Kidney epithelial cell (primary cell): ENCODE measurements around the gene SPDL1. TPM values are rescaled to one million over a fixed set of nuclear protein-coding genes. Genes with fewer than 3 reads are reported as not detected.

Source experiments
- DNase-seq: peaks from one replicate; pipeline ENCODE4 v3.0.0-alpha.2; 2010; ENCODE audit warnings: low read depth
- H3K27me3 ChIP-seq: 2 replicates; pipeline ENCODE4 v1.6.0; 2011; ENCODE audit warnings: low read length; ENCODE audit not compliant: control insufficient read depth, insufficient read depth
- H3K36me3 ChIP-seq: 2 replicates; pipeline ENCODE4 v1.5.1; 2011; ENCODE audit warnings: low read length; ENCODE audit not compliant: control insufficient read depth, insufficient read depth
- H3K4me3 ChIP-seq: 2 replicates; pipeline ENCODE4 v1.5.1; 2011; ENCODE audit warnings: low read depth, mild to moderate bottlenecking, control low read depth, low read length
- CTCF ChIP-seq: IDR thresholded peaks from 2 replicates; pipeline ENCODE4 v1.5.1; 2011; ENCODE audit warnings: mild to moderate bottlenecking, moderate library complexity, low read length, control low read depth, inconsistent platforms; ENCODE audit not compliant: insufficient read depth, poor library complexity, severe bottlenecking
- total RNA-seq: library from RNA; depleted of rRNA; stranded (reverse); fragments of >200 nt; gene quantifications from 2 replicates; pipeline ENCODE4 v1.2.3, GENCODE V29; 2015

Gene SPDL1
- total RNA-seq, 1 donor from 2014 or later = 64.3 TPM

- H3K27me3 ChIP-seq = no peaks in the 10 kb centered on the region
- peak; percentile 15 for TF ChIP-seq CTCF
- DNase-seq = no peak
- no peaks in the 10 kb centered on the region for H3K36me3 ChIP-seq
- H3K4me3 ChIP-seq = peak overlapping the region; percentile 98
These were observed 1.5 kb downstream of the SPDL1 start for GRCh38 chr5:169584998-169585451.

GRCh38 chr5:169590602-169591001 lies 7.0 kb downstream of the SPDL1 start:
- no peak for TF ChIP-seq CTCF
- peaks cover 1% of the 10 kb centered on the region for H3K36me3 ChIP-seq
- no peak for DNase-seq

GRCh38 chr5:169591636-169592035 lies 8.1 kb downstream of the SPDL1 start:
- DNase-seq = no peak
- Histone ChIP-seq H3K4me3 (no peak overlapping the region), H3K27me3 (no peaks in the 10 kb centered on the region), H3K36me3 (peaks cover 1% of the 10 kb centered on the region)
- no peak for TF ChIP-seq CTCF

More at GRCh38 chr5:169590602-169591001, 7.0 kb downstream of the SPDL1 start:
- no peaks in the 10 kb centered on the region for H3K27me3 ChIP-seq
- H3K4me3 ChIP-seq = no peak overlapping the region

- peaks cover 1% of the 10 kb centered on the region for H3K36me3 ChIP-seq
- no peaks in the 10 kb centered on the region for H3K27me3 ChIP-seq
- no peak for TF ChIP-seq CTCF
- no peak overlapping the region for H3K4me3 ChIP-seq
- no peak for DNase-seq
These were observed 9.5 kb downstream of the SPDL1 start for GRCh38 chr5:169592937-169593650.

- DNase-seq = no peak
These were observed 11.7 kb downstream of the SPDL1 start for GRCh38 chr5:169595172-169595820.

More at GRCh38 chr5:169595172-169595820, 11.7 kb downstream of the SPDL1 start:
- Histone ChIP-seq H3K36me3 (peaks cover 1% of the 10 kb centered on the region), H3K27me3 (no peaks in the 10 kb centered on the region), H3K4me3 (no peak overlapping the region)
- no peak for TF ChIP-seq CTCF
